HG03354 (cell line): Measurements from ENCODE around the gene FNDC3B.
A peak's percentile ranks its signal among the peaks of the same experiment; 100 is the strongest.

Experiments
- ATAC-seq: cut with Tn5 transposase; IDR thresholded peaks from one replicate; pipeline ENCODE4 v1.9.1; 2021; ENCODE audit warnings: mild to moderate bottlenecking; ENCODE audit not compliant: unreplicated experiment, poor library complexity, severe bottlenecking

Gene FNDC3B

GRCh38 chr3:172262991-172263608 is 223.7 kb downstream of the FNDC3B start:
- ATAC-seq: no peak

- ATAC-seq: no peak
These were observed 224.6 kb downstream of the FNDC3B start for GRCh38 chr3:172263781-172264486.

GRCh38 chr3:172266103-172266502 is 226.7 kb downstream of the FNDC3B start:
- ATAC-seq: no peak

- no peak for ATAC-seq
These were observed 229.0 kb downstream of the FNDC3B start for GRCh38 chr3:172268425-172268824.

- ATAC-seq: no peak
These were observed 229.5 kb downstream of the FNDC3B start for GRCh38 chr3:172268868-172269267.

GRCh38 chr3:172270557-172271166 is 231.3 kb downstream of the FNDC3B start:
- ATAC-seq: peak; percentile 97

GRCh38 chr3:172271386-172271976 is 232.1 kb downstream of the FNDC3B start:
- no peak for ATAC-seq

GRCh38 chr3:172272698-172273097 is 233.3 kb downstream of the FNDC3B start:
- ATAC-seq: no peak

- no peak for ATAC-seq
These were observed 234.0 kb downstream of the FNDC3B start for GRCh38 chr3:172273378-172273777.

- no peak for ATAC-seq
These were observed 235.5 kb downstream of the FNDC3B start for GRCh38 chr3:172274906-172275305.

- no peak for ATAC-seq
These were observed 236.2 kb downstream of the FNDC3B start for GRCh38 chr3:172275586-172275985.

- ATAC-seq: peak; percentile 45
These were observed 236.7 kb downstream of the FNDC3B start for GRCh38 chr3:172276103-172276502.

- ATAC-seq: no peak
These were observed 237.8 kb downstream of the FNDC3B start for GRCh38 chr3:172277151-172277652.

- ATAC-seq: no peak
These were observed 239.8 kb downstream of the FNDC3B start for GRCh38 chr3:172279191-172279640.

GRCh38 chr3:172279974-172280373 is 240.6 kb downstream of the FNDC3B start:
- no peak for ATAC-seq

- no peak for ATAC-seq
These were observed 241.2 kb downstream of the FNDC3B start for GRCh38 chr3:172280406-172281051.

GRCh38 chr3:172281884-172282283 is 242.5 kb downstream of the FNDC3B start:
- no peak for ATAC-seq

GRCh38 chr3:172282850-172283249 is 243.5 kb downstream of the FNDC3B start:
- no peak for ATAC-seq

- ATAC-seq: no peak
These were observed 244.5 kb downstream of the FNDC3B start for GRCh38 chr3:172283841-172284357.

- no peak for ATAC-seq
These were observed 246.5 kb downstream of the FNDC3B start for GRCh38 chr3:172285844-172286243.
